B cell (primary cell): ENCODE data around the gene HACD2.

Source experiments
- CTCF ChIP-seq: fragments of 200-600 bp; IDR thresholded peaks from one replicate; pipeline ENCODE4 v1.8.0; 2022; ENCODE audit warnings: antibody characterized with exemption, mild to moderate bottlenecking
- EZH2 ChIP-seq: IDR thresholded peaks from 2 replicates; pipeline ENCODE4 v1.6.1; 2012; ENCODE audit warnings: borderline replicate concordance, low read depth, mild to moderate bottlenecking, moderate library complexity, low read length; ENCODE audit not compliant: insufficient read depth, poor library complexity, severe bottlenecking

- TF ChIP-seq CTCF (no peak), EZH2 (no peak)
Observed at GRCh38 chr3:123453675-123454074, 131.2 kb downstream of the HACD2 start.
